Body of pancreas (tissue), 4 donors: ENCODE data around the gene EXOC2.

Experiments
- POLR2A ChIP-seq, 3 donors: fragments of 450-650 bp; IDR thresholded peaks; one replicate each; pipeline ENCODE4 v1.6.1; 2016; ENCODE audit warnings: antibody characterized with exemption in 3 of 3, mild to moderate bottlenecking in 2 of 3
- TF ChIP-seq, protein P1 (sequence below), 7 experiments: fragments of 450-650 bp in 4 of 7; fragments of 200-600 bp in 3 of 7; sonication (generic) in 3 of 7; IDR thresholded peaks; one replicate each; pipeline ENCODE4 v1.5.1; 2016 to 2019; ENCODE audit warnings: antibody characterized with exemption in 7 of 7

DNA sequence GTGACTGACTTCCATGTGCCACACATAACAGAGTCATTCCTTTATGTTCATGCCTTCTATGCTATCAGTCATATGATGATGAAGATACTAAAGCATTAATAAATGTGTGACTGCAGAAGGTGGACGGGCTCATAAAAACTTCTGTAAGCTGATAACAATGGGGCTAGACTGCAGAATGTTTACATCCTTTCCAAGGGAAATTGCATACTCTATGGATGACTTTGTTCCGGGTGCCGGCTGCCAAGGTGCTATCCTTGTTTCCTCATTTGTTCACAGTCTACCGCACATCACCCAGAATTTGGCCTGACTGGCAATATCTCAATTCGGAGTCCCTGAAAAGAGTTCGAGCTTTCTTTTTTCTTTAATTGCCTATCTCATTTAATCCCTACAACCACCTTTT is 121.0 kb downstream of the EXOC2 start:
- TF ChIP-seq, protein P1, sequence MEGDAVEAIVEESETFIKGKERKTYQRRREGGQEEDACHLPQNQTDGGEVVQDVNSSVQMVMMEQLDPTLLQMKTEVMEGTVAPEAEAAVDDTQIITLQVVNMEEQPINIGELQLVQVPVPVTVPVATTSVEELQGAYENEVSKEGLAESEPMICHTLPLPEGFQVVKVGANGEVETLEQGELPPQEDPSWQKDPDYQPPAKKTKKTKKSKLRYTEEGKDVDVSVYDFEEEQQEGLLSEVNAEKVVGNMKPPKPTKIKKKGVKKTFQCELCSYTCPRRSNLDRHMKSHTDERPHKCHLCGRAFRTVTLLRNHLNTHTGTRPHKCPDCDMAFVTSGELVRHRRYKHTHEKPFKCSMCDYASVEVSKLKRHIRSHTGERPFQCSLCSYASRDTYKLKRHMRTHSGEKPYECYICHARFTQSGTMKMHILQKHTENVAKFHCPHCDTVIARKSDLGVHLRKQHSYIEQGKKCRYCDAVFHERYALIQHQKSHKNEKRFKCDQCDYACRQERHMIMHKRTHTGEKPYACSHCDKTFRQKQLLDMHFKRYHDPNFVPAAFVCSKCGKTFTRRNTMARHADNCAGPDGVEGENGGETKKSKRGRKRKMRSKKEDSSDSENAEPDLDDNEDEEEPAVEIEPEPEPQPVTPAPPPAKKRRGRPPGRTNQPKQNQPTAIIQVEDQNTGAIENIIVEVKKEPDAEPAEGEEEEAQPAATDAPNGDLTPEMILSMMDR (IDR thresholded peaks at IDR 0.05): no peak
- TF ChIP-seq POLR2A (IDR thresholded peaks at IDR 0.05): no peak
